ENCODE measurements around the gene KCNJ10.

- TF ChIP-seq CTCF (IDR thresholded peaks at IDR 0.05) (no peak), EP300 (IDR thresholded peaks at IDR 0.05) (no peak)
Observed at GRCh38 chr1:159989581-159989980, 80.4 kb downstream of the KCNJ10 start.
